Nephron progenitor cell (in vitro differentiated cells): ENCODE measurements around the gene SHE.

ENCODE experiments used
- DNase-seq: peaks from one replicate; pipeline ENCODE4 v3.0.0; 2021
- H3K27ac Mint-ChIP-seq: 2 replicates; pipeline ENCODE4 v1.8.0; 2021; ENCODE audit warnings: mild to moderate bottlenecking, moderate library complexity, mixed read lengths
- H3K27me3 Mint-ChIP-seq: 2 replicates; pipeline ENCODE4 v1.8.0; 2021; ENCODE audit warnings: mild to moderate bottlenecking, low read depth, mixed read lengths; ENCODE audit not compliant: poor library complexity
- H3K36me3 Mint-ChIP-seq: 2 replicates; pipeline ENCODE4 v1.8.0; 2021; ENCODE audit warnings: low read depth, mixed read lengths
- H3K4me1 Mint-ChIP-seq: 2 replicates; pipeline ENCODE4 v1.8.0; 2021; ENCODE audit warnings: mixed read lengths
- H3K4me3 Mint-ChIP-seq: 2 replicates; pipeline ENCODE4 v1.8.0; 2021; ENCODE audit warnings: mild to moderate bottlenecking, moderate library complexity, mixed read lengths
- H3K9me3 Mint-ChIP-seq: 2 replicates; pipeline ENCODE4 v1.8.0; 2021; ENCODE audit warnings: mild to moderate bottlenecking, moderate library complexity, mixed read lengths
- TF ChIP-seq, protein P1 (sequence below): fragments of 200-600 bp; sonication (generic); IDR thresholded peaks from 2 replicates; pipeline ENCODE4 v1.5.0; 2021; ENCODE audit warnings: antibody characterized with exemption

Gene SHE

DNA sequence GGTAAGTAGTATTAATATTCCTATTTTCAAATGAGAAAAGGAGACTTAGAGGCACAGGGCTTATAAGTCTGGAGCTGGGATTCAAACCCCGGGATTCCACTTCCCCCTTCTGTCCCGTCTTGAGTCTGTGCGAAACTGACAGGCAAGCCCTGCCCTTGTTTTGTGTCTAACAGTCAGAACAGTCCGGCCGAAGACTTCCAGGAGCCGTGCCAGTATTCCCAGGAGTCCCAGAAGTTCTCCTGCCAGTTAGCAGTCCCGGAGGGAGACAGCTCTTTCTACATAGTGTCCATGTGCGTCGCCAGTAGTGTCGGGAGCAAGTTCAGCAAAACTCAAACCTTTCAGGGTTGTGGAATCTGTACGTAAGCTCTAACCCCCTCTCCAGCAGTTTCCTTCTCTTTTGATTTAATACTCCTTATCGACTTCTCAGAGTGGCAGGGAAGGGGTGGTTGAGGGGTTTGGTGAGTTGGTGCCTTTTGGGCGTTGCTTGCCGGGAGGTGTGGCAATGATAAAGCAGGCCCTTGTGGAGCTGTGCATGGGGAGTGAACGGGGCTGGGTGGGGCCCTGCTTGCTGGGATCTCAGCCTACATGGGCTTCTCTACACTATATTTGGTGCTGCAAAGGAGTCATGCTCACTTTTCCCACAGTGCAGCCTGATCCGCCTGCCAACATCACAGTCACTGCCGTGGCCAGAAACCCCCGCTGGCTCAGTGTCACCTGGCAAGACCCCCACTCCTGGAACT lies 67.7 kb downstream of the SHE start:
- Mint-ChIP-seq H3K36me3 (no peaks in the 10 kb centered on the region), H3K27ac (peak overlapping the region; percentile 64), H3K27me3 (peaks cover 5% of the 10 kb centered on the region), H3K4me1 (peaks cover 18% of the 10 kb centered on the region), H3K4me3 (no peak overlapping the region), H3K9me3 (no peaks in the 10 kb centered on the region)
- TF ChIP-seq, protein P1, sequence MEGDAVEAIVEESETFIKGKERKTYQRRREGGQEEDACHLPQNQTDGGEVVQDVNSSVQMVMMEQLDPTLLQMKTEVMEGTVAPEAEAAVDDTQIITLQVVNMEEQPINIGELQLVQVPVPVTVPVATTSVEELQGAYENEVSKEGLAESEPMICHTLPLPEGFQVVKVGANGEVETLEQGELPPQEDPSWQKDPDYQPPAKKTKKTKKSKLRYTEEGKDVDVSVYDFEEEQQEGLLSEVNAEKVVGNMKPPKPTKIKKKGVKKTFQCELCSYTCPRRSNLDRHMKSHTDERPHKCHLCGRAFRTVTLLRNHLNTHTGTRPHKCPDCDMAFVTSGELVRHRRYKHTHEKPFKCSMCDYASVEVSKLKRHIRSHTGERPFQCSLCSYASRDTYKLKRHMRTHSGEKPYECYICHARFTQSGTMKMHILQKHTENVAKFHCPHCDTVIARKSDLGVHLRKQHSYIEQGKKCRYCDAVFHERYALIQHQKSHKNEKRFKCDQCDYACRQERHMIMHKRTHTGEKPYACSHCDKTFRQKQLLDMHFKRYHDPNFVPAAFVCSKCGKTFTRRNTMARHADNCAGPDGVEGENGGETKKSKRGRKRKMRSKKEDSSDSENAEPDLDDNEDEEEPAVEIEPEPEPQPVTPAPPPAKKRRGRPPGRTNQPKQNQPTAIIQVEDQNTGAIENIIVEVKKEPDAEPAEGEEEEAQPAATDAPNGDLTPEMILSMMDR = no peak
- no peak for DNase-seq

DNA sequence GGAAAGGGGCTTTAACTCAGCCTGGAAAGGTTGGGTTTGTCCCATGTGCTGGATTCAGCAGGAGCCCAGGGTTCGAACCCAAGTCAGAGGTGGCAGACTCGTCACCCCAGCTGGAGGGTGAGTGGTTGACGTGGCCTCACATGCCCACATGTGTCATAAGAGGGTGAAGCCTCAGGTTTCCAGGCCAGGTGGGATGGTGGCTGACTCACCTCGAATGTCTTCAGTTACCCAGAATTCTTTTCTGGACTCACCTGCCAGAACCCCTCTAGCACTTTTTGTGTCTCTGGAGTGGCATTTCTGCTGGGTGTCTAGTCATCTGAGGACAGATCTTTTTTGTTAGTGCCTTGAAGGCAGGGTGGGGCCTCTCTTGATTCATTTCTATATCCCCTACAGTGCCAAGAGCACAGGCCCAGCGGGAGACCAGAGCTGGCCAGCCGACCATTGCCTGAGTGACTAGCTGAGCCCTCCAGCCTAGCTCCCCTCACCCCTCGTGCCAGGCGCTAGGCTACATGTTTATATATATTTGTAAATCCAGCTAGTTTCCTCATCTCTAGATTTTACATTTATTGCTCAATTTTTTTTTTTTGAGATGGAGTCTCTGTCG lies 68.9 kb downstream of the SHE start:
- Mint-ChIP-seq H3K4me3 (no peak overlapping the region), H3K4me1 (peaks cover 18% of the 10 kb centered on the region), H3K9me3 (no peaks in the 10 kb centered on the region), H3K27ac (no peak overlapping the region), H3K27me3 (peaks cover 9% of the 10 kb centered on the region), H3K36me3 (no peaks in the 10 kb centered on the region)
- DNase-seq = no peak
- TF ChIP-seq, protein P1 = no peak

DNA sequence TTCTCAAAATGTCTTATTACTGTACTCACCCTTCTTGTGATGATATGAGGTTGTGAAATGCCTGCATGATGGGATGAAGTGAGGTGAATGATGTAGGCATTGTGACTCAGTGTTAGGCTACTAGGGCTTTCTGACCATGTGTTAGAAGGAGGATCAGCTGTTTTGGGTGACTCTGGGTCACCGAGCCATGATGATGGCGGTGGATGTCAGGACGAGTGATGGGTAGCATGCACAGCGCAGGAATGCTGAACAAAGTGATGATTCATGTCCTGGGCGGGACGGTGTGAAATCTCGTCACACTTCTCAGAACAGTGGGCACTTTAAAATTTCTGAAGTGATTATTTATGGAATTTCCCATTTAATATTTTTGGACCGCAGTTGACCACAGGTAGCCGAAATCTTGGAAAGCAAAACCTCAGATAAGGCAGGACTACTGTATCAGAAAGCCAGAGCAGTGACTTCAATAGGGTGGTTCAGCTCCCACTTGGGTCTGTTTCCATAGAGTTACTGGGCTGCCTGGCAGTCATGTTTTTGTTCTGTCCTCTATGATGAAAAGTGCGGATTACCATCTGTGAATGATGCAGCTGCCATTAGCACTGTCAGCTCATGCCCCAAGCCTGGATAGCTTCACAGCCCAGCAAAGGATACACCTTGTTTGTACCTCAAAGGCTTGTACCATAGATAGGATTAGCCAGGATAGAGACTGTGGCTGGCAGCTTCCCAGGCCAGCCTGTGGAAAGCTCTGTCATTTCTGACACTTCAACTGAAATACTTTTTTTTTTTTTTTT lies 70.4 kb downstream of the SHE start:
- Mint-ChIP-seq H3K9me3 (no peaks in the 10 kb centered on the region), H3K4me3 (no peak overlapping the region)
- TF ChIP-seq, protein P1 = no peak

DNA sequence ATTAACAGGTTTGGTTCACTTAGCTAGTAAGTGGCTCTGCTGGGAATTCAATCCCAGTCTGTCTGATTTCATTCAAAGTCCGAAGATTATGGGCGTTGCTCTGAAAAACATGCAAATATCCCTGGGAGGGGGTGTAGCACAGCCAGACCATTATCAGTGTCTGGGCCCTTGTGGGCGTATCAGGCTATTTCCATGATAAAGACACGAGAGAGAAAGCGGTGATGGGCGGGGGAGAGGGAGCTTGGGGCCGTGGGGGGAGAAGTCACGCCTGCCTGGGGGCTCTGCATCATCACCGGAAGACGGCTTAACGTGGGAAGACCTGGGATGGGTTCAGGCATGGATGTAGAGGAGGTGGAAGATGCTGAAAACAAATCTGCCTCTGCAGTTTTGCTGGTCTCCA lies 71.3 kb downstream of the SHE start:
- Mint-ChIP-seq H3K27me3 (peaks cover 13% of the 10 kb centered on the region), H3K4me1 (peaks cover 18% of the 10 kb centered on the region), H3K4me3 (no peak overlapping the region), H3K36me3 (no peaks in the 10 kb centered on the region), H3K9me3 (no peaks in the 10 kb centered on the region), H3K27ac (no peak overlapping the region)
- DNase-seq = no peak
- TF ChIP-seq, protein P1 = no peak

More for the DNA sequence above, 70.4 kb downstream of the SHE start:
- Mint-ChIP-seq H3K27ac (no peak overlapping the region), H3K36me3 (no peaks in the 10 kb centered on the region), H3K4me1 (peaks cover 18% of the 10 kb centered on the region), H3K27me3 (peaks cover 13% of the 10 kb centered on the region)
- DNase-seq = no peak

DNA sequence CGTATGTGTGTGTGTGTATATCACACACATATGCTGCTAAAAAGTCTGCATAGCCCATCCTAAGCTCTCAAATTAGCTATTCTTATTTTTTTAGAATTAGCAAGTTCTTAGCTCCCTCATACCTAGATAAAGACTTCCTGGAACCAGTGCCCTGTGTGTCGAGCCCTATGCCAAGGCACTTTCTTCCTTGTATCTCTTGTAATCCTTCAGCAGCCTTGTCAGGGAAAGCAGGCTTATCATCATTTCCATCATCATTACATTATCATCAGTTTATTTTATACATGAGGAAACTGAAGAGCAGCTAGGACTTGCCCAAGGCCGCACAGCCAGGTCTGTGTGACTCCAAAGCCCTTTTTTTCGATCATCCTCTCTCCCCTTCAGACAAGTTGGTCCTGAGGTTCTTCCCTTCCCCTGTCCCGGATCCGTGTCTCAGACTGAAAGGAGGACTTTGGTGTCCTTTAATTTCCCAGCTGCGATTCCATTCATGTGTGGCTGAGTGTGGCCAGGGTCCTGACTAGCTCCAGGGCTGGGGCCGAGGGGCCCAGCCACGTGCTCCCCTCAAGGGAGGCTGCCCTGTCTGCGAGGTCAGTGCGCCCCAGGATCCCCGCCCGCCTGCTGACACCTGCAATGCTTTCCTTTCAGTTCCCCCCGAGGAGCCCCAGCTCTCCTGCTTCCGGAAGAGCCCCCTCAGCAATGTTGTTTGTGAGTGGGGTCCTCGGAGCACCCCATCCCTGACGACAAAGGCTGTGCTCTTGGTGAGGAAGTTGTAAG lies 72.2 kb downstream of the SHE start:
- Mint-ChIP-seq H3K27ac (no peak overlapping the region), H3K36me3 (no peaks in the 10 kb centered on the region), H3K9me3 (no peaks in the 10 kb centered on the region), H3K4me3 (no peak overlapping the region), H3K27me3 (peaks cover 13% of the 10 kb centered on the region), H3K4me1 (peaks cover 18% of the 10 kb centered on the region)
- TF ChIP-seq, protein P1 = no peak
- DNase-seq = no peak
